ENCODE results near the gene PPP2R2C. TPM values are rescaled to one million over a fixed set of nuclear protein-coding genes. Genes with fewer than 3 reads are reported as not detected.

The PPP2R2C gene
- total RNA-seq, 3 donors from 2014 or later: 0.16 to 0.66 (median 0.44) TPM

GRCh38 chr4:6447672-6448171, 24.7 kb downstream of the PPP2R2C start:
- intact Hi-C loops (cut with DNase I; ENCODE audit: low total_unique reads): no loop called here
- DNase-seq (ENCODE audit: low spot score in 2 of 2): no peak
- TF ChIP-seq POLR2AphosphoS5 (IDR thresholded peaks at IDR 0.05) (no peak), CTCF (IDR thresholded peaks at IDR 0.05) (no peak), POLR2A (IDR thresholded peaks at IDR 0.05) (no peak)
- Histone ChIP-seq H3K4me1 (no peaks in the 10 kb centered on the region), H3K4me3 (no peak overlapping the region), H3K27ac (no peak overlapping the region), H3K9me3 (no peaks in the 10 kb centered on the region), H3K36me3 (no peaks in the 10 kb centered on the region), H3K27me3 (peaks cover 0 to 23% of the 10 kb centered on the region in 2 donors)

- H3K27me3 ChIP-seq: peaks cover 0 to 14% of the 10 kb centered on the region in 2 donors
- TF ChIP-seq POLR2AphosphoS5 (IDR thresholded peaks at IDR 0.05) (no peak), CTCF (IDR thresholded peaks at IDR 0.05) (no peak), POLR2A (IDR thresholded peaks at IDR 0.05) (no peak)
- no peaks in the 10 kb centered on the region for H3K36me3 ChIP-seq
- DNase-seq (ENCODE audit: low spot score in 2 of 2): no peak
- H3K4me1 ChIP-seq: no peaks in the 10 kb centered on the region
- no peak overlapping the region for H3K27ac ChIP-seq
- H3K4me3 ChIP-seq: no peak overlapping the region
- H3K9me3 ChIP-seq: no peaks in the 10 kb centered on the region
- intact Hi-C loops (cut with DNase I; ENCODE audit: low total_unique reads): no loop called here
Measured at GRCh38 chr4:6446538-6447451, 25.6 kb downstream of the PPP2R2C start.

GRCh38 chr4:6446130-6446482, 26.3 kb downstream of the PPP2R2C start:
- no peak for TF ChIP-seq POLR2AphosphoS5 (IDR thresholded peaks at IDR 0.05)
- TF ChIP-seq CTCF (IDR thresholded peaks at IDR 0.05): no peak
- no peak for TF ChIP-seq POLR2A (IDR thresholded peaks at IDR 0.05)

GRCh38 chr4:6445403-6446129, 26.8 kb downstream of the PPP2R2C start:
- H3K4me3 ChIP-seq: no peak overlapping the region
- no peak for DNase-seq (ENCODE audit: low spot score in 2 of 2)
- no peaks in the 10 kb centered on the region for H3K4me1 ChIP-seq
- H3K27me3 ChIP-seq: peaks cover 0 to 20% of the 10 kb centered on the region in 2 donors
- TF ChIP-seq POLR2A (IDR thresholded peaks at IDR 0.05): no peak
- no peak for TF ChIP-seq POLR2AphosphoS5 (IDR thresholded peaks at IDR 0.05)
- TF ChIP-seq CTCF (IDR thresholded peaks at IDR 0.05): no peak
- H3K36me3 ChIP-seq: no peaks in the 10 kb centered on the region
- no peaks in the 10 kb centered on the region for H3K9me3 ChIP-seq
- intact Hi-C loops (cut with DNase I; ENCODE audit: low total_unique reads): no loop called here
- no peak overlapping the region for H3K27ac ChIP-seq

More at GRCh38 chr4:6446130-6446482, 26.3 kb downstream of the PPP2R2C start:
- no peak for DNase-seq (ENCODE audit: low spot score in 2 of 2)
- Histone ChIP-seq H3K36me3 (no peaks in the 10 kb centered on the region), H3K4me3 (no peak overlapping the region), H3K27me3 (peaks cover 0 to 19% of the 10 kb centered on the region in 2 donors), H3K4me1 (no peaks in the 10 kb centered on the region), H3K9me3 (no peaks in the 10 kb centered on the region), H3K27ac (no peak overlapping the region)
- intact Hi-C loops (cut with DNase I; ENCODE audit: low total_unique reads): no loop called here

GRCh38 chr4:6444582-6444981, 27.8 kb downstream of the PPP2R2C start:
- peaks cover 0 to 15% of the 10 kb centered on the region in 2 donors for H3K27me3 ChIP-seq
- H3K4me3 ChIP-seq: no peak overlapping the region
- intact Hi-C loops (cut with DNase I; ENCODE audit: low total_unique reads): no loop called here
- no peak overlapping the region for H3K27ac ChIP-seq
- DNase-seq (ENCODE audit: low spot score in 2 of 2): no peak
- no peaks in the 10 kb centered on the region for H3K4me1 ChIP-seq
- no peaks in the 10 kb centered on the region for H3K9me3 ChIP-seq
- no peak for TF ChIP-seq CTCF (IDR thresholded peaks at IDR 0.05)
- no peak for TF ChIP-seq POLR2A (IDR thresholded peaks at IDR 0.05)
- TF ChIP-seq POLR2AphosphoS5 (IDR thresholded peaks at IDR 0.05): no peak
- H3K36me3 ChIP-seq: no peaks in the 10 kb centered on the region
